ENCODE measurements around the gene ASB18.

The ASB18 gene

DNA sequence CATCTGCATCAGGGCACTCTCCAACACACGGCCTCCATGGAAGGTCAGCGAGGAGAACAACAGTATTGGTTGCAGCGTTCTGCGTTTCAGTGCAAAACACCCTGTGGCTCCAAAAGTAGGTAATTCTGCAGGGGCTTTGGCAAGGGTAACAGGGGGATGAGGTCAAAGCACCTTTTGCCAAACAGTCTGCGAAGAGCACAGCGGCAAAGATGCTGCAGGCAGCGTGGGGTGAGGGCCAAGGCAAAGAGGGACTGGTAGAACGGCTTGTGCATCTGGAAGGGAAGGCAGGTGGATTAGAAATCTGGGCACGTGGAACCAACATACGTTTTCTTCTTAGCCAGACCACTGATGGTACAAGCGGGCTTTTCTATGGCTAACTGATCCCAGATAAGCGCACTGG, 69.4 kb downstream of the ASB18 start:
- no peak for TF ChIP-seq ZNF274 (IDR thresholded peaks at IDR 0.05; ENCODE audit: low read depth, low read length)
- H3K4me3 ChIP-seq (ENCODE audit: low read length), result no peak overlapping the region

DNA sequence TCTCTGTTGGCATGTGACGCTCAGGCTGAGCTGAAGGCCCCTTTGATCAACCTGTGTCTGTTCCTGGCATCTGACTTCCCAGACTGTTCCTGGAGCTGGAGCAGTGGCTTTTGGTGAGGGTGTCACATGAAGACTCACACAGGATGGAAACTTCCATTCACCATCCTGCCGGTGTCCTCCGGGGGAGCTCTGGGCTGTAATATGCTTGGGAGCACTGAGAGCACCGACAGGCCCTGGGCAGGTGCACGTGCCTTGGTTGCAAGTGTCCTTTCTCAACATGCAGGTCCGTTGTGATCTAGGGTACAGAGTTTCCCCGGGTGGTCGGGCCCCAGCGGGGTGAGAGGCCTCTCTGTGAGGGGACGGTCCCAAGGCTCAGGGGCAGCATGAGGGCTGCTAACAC, 71.2 kb downstream of the ASB18 start:
- H3K4me3 ChIP-seq (ENCODE audit: low read length), result no peak overlapping the region
- no peak for TF ChIP-seq ZNF274 (IDR thresholded peaks at IDR 0.05; ENCODE audit: low read depth, low read length)

GRCh38 chr2:236190674-236191073, 73.5 kb downstream of the ASB18 start:
- TF ChIP-seq ZNF274 (IDR thresholded peaks at IDR 0.05; ENCODE audit: low read depth, low read length), result no peak
- no peak overlapping the region for H3K4me3 ChIP-seq (ENCODE audit: low read length)

- H3K4me3 ChIP-seq (ENCODE audit: low read length), result no peak overlapping the region
- TF ChIP-seq ZNF274 (IDR thresholded peaks at IDR 0.05; ENCODE audit: low read depth, low read length), result no peak
These were observed 79.5 kb downstream of the ASB18 start for GRCh38 chr2:236184701-236185100.

DNA sequence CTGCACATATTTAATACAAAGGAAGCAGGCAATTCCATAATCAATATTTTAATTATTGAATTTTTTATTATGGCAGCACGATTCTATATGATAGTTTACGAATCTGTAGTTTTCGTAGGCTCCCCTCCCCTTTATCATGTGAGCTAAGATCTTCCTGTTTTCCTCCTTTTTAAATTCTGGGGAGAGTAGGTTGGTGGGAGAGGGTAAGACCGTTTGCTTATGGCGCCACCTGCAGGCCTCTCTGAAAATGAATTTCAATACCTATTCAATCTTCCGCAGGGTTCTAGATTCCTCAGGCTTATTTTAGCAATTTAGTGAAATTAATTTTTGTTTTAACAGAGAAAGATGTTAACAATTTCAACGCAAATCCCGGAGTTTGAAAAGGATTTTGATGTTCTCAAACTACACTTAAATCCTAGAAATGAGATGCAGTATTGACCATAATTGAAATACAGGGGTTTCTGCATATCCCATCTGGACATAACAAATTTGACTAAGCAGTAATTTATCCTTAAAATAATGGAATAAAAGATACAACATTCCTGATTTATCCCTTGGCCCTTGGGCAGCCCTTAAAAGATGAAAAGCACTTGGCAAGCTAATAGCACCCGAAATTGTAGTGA, 83.3 kb downstream of the ASB18 start:
- H3K4me3 ChIP-seq (ENCODE audit: low read length), result no peak overlapping the region
- no peak for TF ChIP-seq ZNF274 (IDR thresholded peaks at IDR 0.05; ENCODE audit: low read depth, low read length)

DNA sequence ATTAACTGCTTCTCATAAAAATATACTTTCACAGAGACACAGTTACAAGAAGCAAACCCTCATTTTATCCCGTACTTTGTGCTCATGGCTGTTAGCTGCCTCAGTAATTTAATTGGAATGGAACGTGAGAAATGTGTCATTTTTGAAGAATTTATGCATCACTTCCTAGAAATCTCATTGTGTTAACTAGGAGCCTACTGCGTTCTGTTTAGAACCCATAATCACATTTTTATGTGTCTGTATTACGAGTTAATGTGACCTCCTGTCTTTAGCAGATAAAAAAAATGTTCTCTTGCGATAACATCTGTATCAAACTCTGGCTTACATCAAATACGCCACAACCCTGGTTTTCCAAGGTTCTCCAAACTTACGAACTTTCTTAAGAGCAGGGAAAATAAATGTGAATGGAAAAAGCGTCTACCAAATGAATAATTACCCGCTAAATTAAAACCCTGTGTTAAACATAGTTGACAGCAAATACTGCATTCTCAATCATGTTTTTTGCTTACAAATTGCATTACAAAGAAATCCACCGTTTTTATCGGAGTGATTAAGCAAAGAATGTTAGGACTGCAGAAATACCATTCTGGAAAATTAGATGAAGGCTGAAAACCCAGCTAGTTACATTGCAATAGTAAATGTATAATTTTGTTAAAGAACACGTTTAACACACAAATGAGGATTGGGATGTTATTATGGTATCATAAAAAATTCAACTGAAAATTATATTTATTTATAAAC, 84.0 kb downstream of the ASB18 start:
- H3K4me3 ChIP-seq (ENCODE audit: low read length), result no peak overlapping the region
- TF ChIP-seq ZNF274 (IDR thresholded peaks at IDR 0.05; ENCODE audit: low read depth, low read length), result no peak

DNA sequence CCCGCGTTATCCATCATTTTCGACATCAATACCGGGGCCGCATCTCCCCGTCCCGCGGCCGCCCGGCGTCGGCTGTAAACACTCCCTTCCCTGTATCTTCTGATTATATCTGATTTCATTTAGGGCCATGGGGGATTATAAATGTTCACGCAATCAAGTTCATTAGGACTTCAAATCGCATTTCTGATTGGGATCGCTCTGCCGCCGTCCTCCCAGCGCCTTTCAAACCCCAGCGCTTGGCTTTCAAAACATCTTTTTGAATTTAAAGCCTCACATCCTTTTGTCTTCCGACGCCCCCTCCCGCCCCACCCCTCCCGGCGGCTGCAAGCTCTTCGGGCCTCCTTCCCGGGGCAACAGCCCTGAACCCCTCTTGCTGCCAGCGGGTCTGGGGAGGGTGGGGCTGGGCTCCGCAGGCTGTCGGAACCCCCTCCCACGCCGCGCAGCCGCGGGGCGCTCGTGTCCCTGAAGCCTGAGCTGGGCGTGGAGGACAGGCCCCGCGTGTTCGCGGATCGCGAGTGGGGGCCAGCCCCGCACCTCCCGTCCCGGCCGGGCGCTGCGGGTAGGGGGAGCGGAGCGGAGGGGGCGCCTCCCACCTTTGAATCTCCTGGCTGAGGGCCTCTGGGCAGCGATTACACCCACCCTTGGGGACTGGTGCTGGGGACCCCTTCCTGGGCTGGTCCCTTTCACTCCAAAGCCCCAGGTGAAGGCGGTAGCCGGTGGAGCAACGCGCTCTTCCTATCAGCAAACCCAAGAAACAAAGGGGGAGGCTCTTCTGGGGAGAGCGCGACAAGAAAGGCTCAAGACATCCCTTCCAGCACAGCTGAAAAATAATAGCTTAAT, 84.8 kb downstream of the ASB18 start:
- TF ChIP-seq ZNF274 (IDR thresholded peaks at IDR 0.05; ENCODE audit: low read depth, low read length), result no peak
- no peak overlapping the region for H3K4me3 ChIP-seq (ENCODE audit: low read length)

DNA sequence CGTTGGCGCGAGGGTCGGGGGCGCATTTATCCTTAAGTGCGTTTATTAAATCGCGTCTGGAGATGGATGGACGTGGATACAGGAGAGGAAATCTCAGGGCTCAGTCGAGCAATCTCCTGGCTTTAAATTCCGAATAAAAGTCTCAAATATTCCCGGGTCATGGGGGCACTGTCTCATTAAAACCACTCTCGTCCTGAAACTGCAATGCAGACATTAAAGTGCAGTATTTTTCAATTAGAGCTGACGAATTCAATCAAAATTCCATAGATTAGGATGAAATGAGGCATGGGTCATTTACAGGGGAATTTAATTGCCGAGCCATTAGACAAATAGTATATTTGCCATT, 85.3 kb downstream of the ASB18 start:
- TF ChIP-seq ZNF274 (IDR thresholded peaks at IDR 0.05; ENCODE audit: low read depth, low read length), result no peak
- no peak overlapping the region for H3K4me3 ChIP-seq (ENCODE audit: low read length)

DNA sequence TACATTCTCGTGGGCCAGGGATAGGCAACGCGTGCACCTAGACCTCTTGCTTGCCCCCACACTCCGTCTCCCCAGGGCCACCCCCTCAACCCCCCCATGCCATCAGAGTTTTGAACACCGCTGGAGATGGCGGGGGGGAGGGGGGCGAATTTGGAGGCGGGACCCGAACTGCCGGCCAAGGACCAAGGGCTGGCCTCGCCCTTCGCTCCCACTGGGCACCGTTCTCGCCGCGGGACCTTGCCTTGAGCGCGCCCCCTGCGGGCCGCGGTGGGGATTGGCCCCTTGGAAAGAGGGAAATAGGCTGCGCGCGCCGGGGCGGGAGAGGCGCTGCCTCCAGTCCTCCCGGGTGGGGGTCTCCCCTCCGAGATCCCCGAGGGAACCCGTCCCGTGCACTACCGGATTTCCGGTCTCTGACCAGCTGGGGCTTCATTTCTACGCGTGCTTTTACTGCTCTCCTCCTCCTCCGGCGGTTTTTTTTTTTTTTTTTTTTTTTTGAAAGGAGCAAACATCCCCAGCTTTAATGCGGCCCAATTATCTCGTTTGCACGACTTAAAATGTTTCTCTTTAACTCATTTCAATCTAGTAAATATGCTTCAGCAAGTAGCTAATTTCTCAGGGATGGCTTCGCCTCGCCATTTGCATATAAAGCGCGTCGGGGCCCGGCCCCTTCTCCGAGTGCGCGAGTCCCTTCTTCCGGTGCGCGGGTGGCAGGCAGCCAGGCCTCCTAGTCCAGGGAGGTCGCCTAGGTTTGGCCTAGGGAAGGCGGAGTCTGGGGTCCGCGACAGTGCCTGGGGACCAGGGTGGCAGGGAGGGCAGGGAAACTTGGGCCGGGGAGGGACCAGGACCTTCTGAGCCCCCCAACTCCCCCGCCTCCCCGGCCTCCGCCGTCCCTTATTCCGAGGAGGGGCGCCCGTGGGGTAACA, 86.0 kb downstream of the ASB18 start:
- TF ChIP-seq ZNF274 (IDR thresholded peaks at IDR 0.05; ENCODE audit: low read depth, low read length), result no peak
- no peak overlapping the region for H3K4me3 ChIP-seq (ENCODE audit: low read length)

- no peak overlapping the region for H3K4me3 ChIP-seq (ENCODE audit: low read length)
- TF ChIP-seq ZNF274 (IDR thresholded peaks at IDR 0.05; ENCODE audit: low read depth, low read length), result no peak
These were observed 86.6 kb downstream of the ASB18 start for GRCh38 chr2:236177604-236177966.

DNA sequence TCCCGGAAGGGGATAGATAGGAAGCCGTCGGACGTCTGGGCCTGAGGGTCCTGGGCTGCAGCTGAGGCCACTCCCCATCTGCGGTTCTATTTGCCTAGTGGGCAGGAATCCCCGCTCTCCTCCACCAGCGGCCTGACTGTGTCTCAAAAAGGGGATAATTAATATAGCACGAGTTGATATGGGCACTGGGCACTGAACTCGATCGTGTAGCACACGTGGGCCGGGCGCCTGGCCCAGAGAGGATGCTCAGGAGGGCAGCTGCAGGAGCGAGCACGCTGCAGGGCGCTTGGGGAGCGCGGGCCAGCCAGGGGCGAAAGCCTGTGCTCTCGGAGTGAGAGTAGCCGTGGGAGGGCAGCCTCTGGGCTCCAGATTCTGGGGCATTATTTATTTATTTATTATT, 87.3 kb downstream of the ASB18 start:
- H3K4me3 ChIP-seq (ENCODE audit: low read length), result no peak overlapping the region
- no peak for TF ChIP-seq ZNF274 (IDR thresholded peaks at IDR 0.05; ENCODE audit: low read depth, low read length)

DNA sequence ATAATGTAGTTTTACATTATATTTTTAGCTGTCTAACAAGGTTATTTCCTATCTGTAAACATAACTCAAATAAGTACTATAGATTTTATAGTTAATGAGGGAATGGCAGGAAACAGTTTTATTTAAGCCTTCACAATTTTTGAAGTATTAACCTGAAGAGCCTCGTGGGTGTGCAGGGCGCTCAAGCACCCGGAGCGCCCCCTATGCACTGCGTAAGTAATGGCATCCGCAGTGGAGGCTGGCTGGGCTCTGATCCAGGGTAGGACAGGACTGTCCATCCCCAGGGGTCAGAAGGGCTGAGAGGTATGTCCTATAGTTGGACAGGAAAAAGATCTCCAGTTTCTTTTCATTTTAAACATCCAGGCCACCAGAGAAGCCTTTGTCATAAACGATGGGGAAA, 87.8 kb downstream of the ASB18 start:
- no peak overlapping the region for H3K4me3 ChIP-seq (ENCODE audit: low read length)
- TF ChIP-seq ZNF274 (IDR thresholded peaks at IDR 0.05; ENCODE audit: low read depth, low read length), result no peak

GRCh38 chr2:236175548-236176150, 88.6 kb downstream of the ASB18 start:
- TF ChIP-seq ZNF274 (IDR thresholded peaks at IDR 0.05; ENCODE audit: low read depth, low read length), result no peak
- H3K4me3 ChIP-seq (ENCODE audit: low read length), result no peak overlapping the region

Data from GM08714 (cell line).